H9 (cell line): ENCODE measurements around the gene NELFCD. TPM values are rescaled to one million over a fixed set of nuclear protein-coding genes. Genes with fewer than 3 reads are reported as not detected.

Experiments used
- DNase-seq: peaks from one replicate; pipeline ENCODE4 v3.0.0-alpha.2; 2017
- H2AFZ ChIP-seq: one replicate; pipeline ENCODE4 v1.6.1; 2013; ENCODE audit warnings: mild to moderate bottlenecking, low read length, control low read depth, moderate library complexity
- H2AK5ac ChIP-seq: 2 replicates; pipeline ENCODE4 v1.6.1; 2013; ENCODE audit warnings: low read length, control low read depth, mixed read lengths; ENCODE audit not compliant: insufficient read length
- H2BK120ac ChIP-seq: one replicate; pipeline ENCODE4 v1.6.1; 2013; ENCODE audit warnings: low read depth, mild to moderate bottlenecking, low read length, control low read depth, inconsistent platforms; ENCODE audit not compliant: poor library complexity, severe bottlenecking
- H2BK12ac ChIP-seq: 2 replicates; pipeline ENCODE4 v1.6.1; 2013; ENCODE audit warnings: low read length, control low read depth, mixed read lengths, low read depth; ENCODE audit not compliant: insufficient read length
- H2BK15ac ChIP-seq: 2 replicates; pipeline ENCODE4 v1.6.1; 2013; ENCODE audit warnings: low read depth, low read length, control low read depth
- H2BK20ac ChIP-seq: one replicate; pipeline ENCODE4 v1.6.1; 2013; ENCODE audit warnings: low read depth, mild to moderate bottlenecking, low read length, control low read depth, inconsistent platforms; ENCODE audit not compliant: poor library complexity, severe bottlenecking
- H2BK5ac ChIP-seq: 2 replicates; pipeline ENCODE4 v1.6.1; 2013; ENCODE audit warnings: low read length, control low read depth, mixed read lengths; ENCODE audit not compliant: insufficient read length
- H3K14ac ChIP-seq: 2 replicates; pipeline ENCODE4 v1.6.1; 2013; ENCODE audit warnings: low read length, control low read depth; ENCODE audit not compliant: insufficient read depth
- H3K18ac ChIP-seq: 2 replicates; pipeline ENCODE4 v1.6.1; 2013; ENCODE audit warnings: low read depth, mild to moderate bottlenecking, mixed read lengths, low read length, control low read depth; ENCODE audit not compliant: insufficient read length
- H3K23ac ChIP-seq: 2 replicates; pipeline ENCODE4 v1.6.1; 2013; ENCODE audit warnings: low read length, control low read depth, mixed read lengths, low read depth; ENCODE audit not compliant: insufficient read length
- H3K23me2 ChIP-seq: 2 replicates; pipeline ENCODE4 v1.6.1; 2013; ENCODE audit warnings: low read depth, mild to moderate bottlenecking, mixed read lengths, low read length, control low read depth; ENCODE audit not compliant: insufficient read length, poor library complexity, severe bottlenecking
- H3K27ac ChIP-seq: 2 replicates; pipeline ENCODE4 v1.5.1; 2013; ENCODE audit warnings: low read length, control low read depth, mixed read lengths, low read depth; ENCODE audit not compliant: insufficient read length
- H3K27me3 ChIP-seq: 2 replicates; pipeline ENCODE4 v1.6.1; 2013; ENCODE audit warnings: low read length, control low read depth, inconsistent platforms; ENCODE audit not compliant: insufficient read depth
- H3K4ac ChIP-seq: 2 replicates; pipeline ENCODE4 v1.6.1; 2013; ENCODE audit warnings: low read depth, mild to moderate bottlenecking, control low read depth, inconsistent platforms, low read length, moderate library complexity
- H3K4me1 ChIP-seq: 2 replicates; pipeline ENCODE4 v1.6.1; 2013; ENCODE audit warnings: low read length, control low read depth, inconsistent platforms; ENCODE audit not compliant: insufficient read depth
- H3K4me2 ChIP-seq: 2 replicates; pipeline ENCODE4 v1.6.1; 2013; ENCODE audit warnings: low read length, control low read depth, mixed read lengths; ENCODE audit not compliant: insufficient read length, insufficient read depth
- H3K56ac ChIP-seq: 2 replicates; pipeline ENCODE4 v1.6.1; 2013; ENCODE audit warnings: low read depth, mild to moderate bottlenecking, mixed read lengths, low read length, control low read depth; ENCODE audit not compliant: insufficient read length
- H3K79me1 ChIP-seq: 2 replicates; pipeline ENCODE4 v1.6.1; 2013; ENCODE audit warnings: low read depth, mild to moderate bottlenecking, moderate library complexity, low read length, control low read depth, inconsistent platforms; ENCODE audit not compliant: insufficient read depth, poor library complexity, severe bottlenecking
- H3K79me2 ChIP-seq: 2 replicates; pipeline ENCODE4 v1.6.1; 2013; ENCODE audit warnings: low read length, control low read depth, inconsistent platforms; ENCODE audit not compliant: insufficient read depth
- H3K9ac ChIP-seq: 2 replicates; pipeline ENCODE4 v1.6.1; 2013; ENCODE audit warnings: low read length, control low read depth, mixed read lengths; ENCODE audit not compliant: insufficient read length; ENCODE audit errors: extremely low read depth
- H3K9me3 ChIP-seq: one replicate; pipeline ENCODE4 v1.6.1; 2013; ENCODE audit warnings: low read depth, low read length, inconsistent platforms; ENCODE audit not compliant: control insufficient read depth
- H3T11ph ChIP-seq: one replicate; pipeline ENCODE4 v1.6.1; 2013; ENCODE audit warnings: mild to moderate bottlenecking, low read length, control low read depth, inconsistent platforms
- H4K20me1 ChIP-seq: one replicate; pipeline ENCODE4 v1.6.1; 2013; ENCODE audit not compliant: control insufficient read depth, insufficient read length, insufficient read depth
- H4K5ac ChIP-seq: 2 replicates; pipeline ENCODE4 v1.6.1; 2013; ENCODE audit warnings: low read depth, mild to moderate bottlenecking, mixed read lengths, low read length, control low read depth; ENCODE audit not compliant: insufficient read length
- H4K8ac ChIP-seq: replicated peaks from 2 replicates; pipeline ENCODE4 v1.6.1; 2013; ENCODE audit warnings: low read length, control low read depth, mixed read lengths, low read depth; ENCODE audit not compliant: insufficient read length
- H4K91ac ChIP-seq: 2 replicates; pipeline ENCODE4 v1.6.1; 2013; ENCODE audit warnings: low read depth, mild to moderate bottlenecking, moderate library complexity, mixed read lengths, low read length, control low read depth; ENCODE audit not compliant: insufficient read length
- H3K27ac Mint-ChIP-seq, 3 experiments: 2 replicates in 2 of 3; 3 replicates in 1 of 3; pipeline ENCODE4 v1.8.0; 2020 to 2021; ENCODE audit warnings: mixed read lengths in 3 of 3, mild to moderate bottlenecking in 1 of 3, moderate library complexity in 1 of 3
- H3K27me3 Mint-ChIP-seq: 2 replicates; pipeline ENCODE4 v1.8.0; 2021; ENCODE audit warnings: low read depth, mild to moderate bottlenecking, moderate library complexity, mixed read lengths
- H3K36me3 Mint-ChIP-seq, 3 experiments: 2 replicates in 2 of 3; 3 replicates in 1 of 3; pipeline ENCODE4 v1.8.0; 2020 to 2021; ENCODE audit warnings: low read depth in 3 of 3, mixed read lengths in 3 of 3; ENCODE audit not compliant: insufficient read depth in 1 of 3
- H3K4me1 Mint-ChIP-seq, 2 experiments: 2 replicates each; pipeline ENCODE4 v1.8.0; 2020; ENCODE audit warnings: mixed read lengths in 2 of 2
- H3K4me3 Mint-ChIP-seq, 2 experiments: 2 replicates in 1 of 2; 3 replicates in 1 of 2; pipeline ENCODE4 v1.8.0; 2020 to 2021; ENCODE audit warnings: mild to moderate bottlenecking in 2 of 2, mixed read lengths in 2 of 2, moderate library complexity in 1 of 2
- H3K9me3 Mint-ChIP-seq, 2 experiments: 2 replicates in 1 of 2; 3 replicates in 1 of 2; pipeline ENCODE4 v1.8.0; 2020; ENCODE audit warnings: mild to moderate bottlenecking in 2 of 2, mixed read lengths in 2 of 2, moderate library complexity in 1 of 2
- WGBS: extraction: QIAGEN DNeasy Blood & Tissue Kit; methylation state at CpG from one replicate; pipeline ENCODE4 v1.1.7; 2013; ENCODE audit warnings: missing lambda C conversion rate, low lambda C conversion rate, mixed read lengths; ENCODE audit not compliant: insufficient read length; ENCODE audit errors: extremely low coverage; 5-methylcytosine and 5-hydroxymethylcytosine counted together
- total RNA-seq: library from RNA; stranded (reverse); gene quantifications from 2 replicates; pipeline ENCODE4 v1.2.1, GENCODE V29; 2021
- TF ChIP-seq, protein P1 (sequence below): fragments of 200-600 bp; sonication (generic); conservative IDR thresholded peaks from 3 replicates; pipeline ENCODE4 v1.8.0; 2021; ENCODE audit warnings: antibody characterized with exemption, mild to moderate bottlenecking

Gene NELFCD
- total RNA-seq, 1 experiment from 2014 or later = 57.8 TPM

- H2BK15ac ChIP-seq = no peak overlapping the region
- H3K9me3 ChIP-seq = no peaks in the 10 kb centered on the region
- TF ChIP-seq, protein P1, sequence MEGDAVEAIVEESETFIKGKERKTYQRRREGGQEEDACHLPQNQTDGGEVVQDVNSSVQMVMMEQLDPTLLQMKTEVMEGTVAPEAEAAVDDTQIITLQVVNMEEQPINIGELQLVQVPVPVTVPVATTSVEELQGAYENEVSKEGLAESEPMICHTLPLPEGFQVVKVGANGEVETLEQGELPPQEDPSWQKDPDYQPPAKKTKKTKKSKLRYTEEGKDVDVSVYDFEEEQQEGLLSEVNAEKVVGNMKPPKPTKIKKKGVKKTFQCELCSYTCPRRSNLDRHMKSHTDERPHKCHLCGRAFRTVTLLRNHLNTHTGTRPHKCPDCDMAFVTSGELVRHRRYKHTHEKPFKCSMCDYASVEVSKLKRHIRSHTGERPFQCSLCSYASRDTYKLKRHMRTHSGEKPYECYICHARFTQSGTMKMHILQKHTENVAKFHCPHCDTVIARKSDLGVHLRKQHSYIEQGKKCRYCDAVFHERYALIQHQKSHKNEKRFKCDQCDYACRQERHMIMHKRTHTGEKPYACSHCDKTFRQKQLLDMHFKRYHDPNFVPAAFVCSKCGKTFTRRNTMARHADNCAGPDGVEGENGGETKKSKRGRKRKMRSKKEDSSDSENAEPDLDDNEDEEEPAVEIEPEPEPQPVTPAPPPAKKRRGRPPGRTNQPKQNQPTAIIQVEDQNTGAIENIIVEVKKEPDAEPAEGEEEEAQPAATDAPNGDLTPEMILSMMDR = no peak
- no peak overlapping the region for H3K4ac ChIP-seq
- H3K79me1 ChIP-seq = no peaks in the 10 kb centered on the region
- H3T11ph ChIP-seq = no peak overlapping the region
- H3K56ac ChIP-seq = no peak overlapping the region
- no peaks in the 10 kb centered on the region for H3K79me2 ChIP-seq
- DNase-seq = no peak
- H3K4me1 ChIP-seq = no peaks in the 10 kb centered on the region
- Mint-ChIP-seq H3K9me3 (no peaks in the 10 kb centered on the region), H3K36me3 (peaks cover 20 to 61% (median 48%) of the 10 kb centered on the region in 3 experiments), H3K27me3 (peaks cover 16% of the 10 kb centered on the region), H3K4me1 (peaks cover 31 to 38% of the 10 kb centered on the region in 2 experiments), H3K27ac (no peak overlapping the region), H3K4me3 (no peak overlapping the region)
- no peak overlapping the region for H2BK20ac ChIP-seq
- no peaks in the 10 kb centered on the region for H3K23me2 ChIP-seq
- H3K9ac ChIP-seq = no peak overlapping the region
- H2BK5ac ChIP-seq = no peak overlapping the region
- H3K27me3 ChIP-seq = no peaks in the 10 kb centered on the region
- H4K5ac ChIP-seq = no peak overlapping the region
- H2AK5ac ChIP-seq = no peak overlapping the region
- H4K8ac ChIP-seq = no peak overlapping the region
- H2BK120ac ChIP-seq = no peak overlapping the region
- no peak overlapping the region for H3K27ac ChIP-seq
- no peak overlapping the region for H3K23ac ChIP-seq
- no peak overlapping the region for H4K91ac ChIP-seq
- H2AFZ ChIP-seq = no peak overlapping the region
- H2BK12ac ChIP-seq = no peak overlapping the region
- no peak overlapping the region for H3K4me2 ChIP-seq
- H3K14ac ChIP-seq = no peak overlapping the region
- no CpG with 5 or more reads among the region's 24 CpGs for whole genome bisulfite sequencing
- H4K20me1 ChIP-seq = no peaks in the 10 kb centered on the region
- no peak overlapping the region for H3K18ac ChIP-seq
These were observed 43.1 kb downstream of the NELFCD start for GRCh38 chr20:59024111-59024530.
